ENCODE measurements around the gene MYCL. TPM values are rescaled to one million over a fixed set of nuclear protein-coding genes. Genes with fewer than 3 reads are reported as not detected.

MYCL gene
- total and polyA plus RNA-seq, 2 of the 4 experiments (the other 2 are of a cell fraction): 0.72 to 0.87 TPM

GRCh38 chr1:39925721-39926342, 24.1 kb upstream of the MYCL start:
- Histone ChIP-seq H4K91ac (ENCODE audit: insufficient read depth, low read depth, low read length) (no peak overlapping the region), H4K5ac (ENCODE audit: low read depth, low read length) (no peak overlapping the region), H3K79me1 (ENCODE audit: low read depth in 1 of 2, low read length in 2 of 2) (no peaks in the 10 kb centered on the region), H3K9me3 (ENCODE audit: control insufficient read depth, insufficient read depth, low read length) (no peaks in the 10 kb centered on the region), H2BK20ac (ENCODE audit: low read depth, low read length) (no peak overlapping the region), H3K4ac (ENCODE audit: low read depth, low read length) (no peak overlapping the region), H2BK15ac (ENCODE audit: low read depth, low read length) (no peak overlapping the region), H3K27me3 (ENCODE audit: control insufficient read depth, insufficient read depth, low read length) (peaks cover 23% of the 10 kb centered on the region), H3K4me1 (ENCODE audit: control insufficient read depth, insufficient read depth, low read length) (peaks cover 3% of the 10 kb centered on the region; the same call in 1 of the 2 replicates), H3K18ac (ENCODE audit: low read depth, low read length) (no peak overlapping the region), H3K23ac (ENCODE audit: low read depth, low read length) (no peak overlapping the region), H3K56ac (ENCODE audit: extremely low read depth, insufficient read depth, low read length) (no peak overlapping the region), H4K8ac (ENCODE audit: low read depth in 2 of 2, low read length in 2 of 2) (no peak overlapping the region), H3K4me3 (ENCODE audit: insufficient read depth, low read depth, low read length) (no peak overlapping the region), H3K9me1 (ENCODE audit: insufficient read depth, low read length) (peaks cover 4% of the 10 kb centered on the region; the same call in 1 of the 2 replicates), H2AFZ (replicated peaks; ENCODE audit: low read length, poor library complexity) (peak overlapping the region; percentile 66), H3K36me3 (ENCODE audit: control insufficient read depth, insufficient read depth, low read length) (no peaks in the 10 kb centered on the region), H4K20me1 (ENCODE audit: insufficient read depth, low read length) (no peaks in the 10 kb centered on the region), H2AK5ac (ENCODE audit: low read depth, low read length) (no peak overlapping the region), H3K27ac (ENCODE audit: insufficient read depth, low read length) (no peak overlapping the region), H2AK9ac (replicated peaks; ENCODE audit: low read depth, low read length, poor library complexity) (no peak overlapping the region), H2BK5ac (ENCODE audit: low read depth, low read length, poor library complexity, severe bottlenecking) (no peak overlapping the region), H3K14ac (replicated peaks; ENCODE audit: low read depth, low read length) (no peak overlapping the region), H3K9ac (ENCODE audit: low read depth, low read length) (no peak overlapping the region), H2BK120ac (ENCODE audit: low read depth, low read length) (no peak overlapping the region), H3K4me2 (ENCODE audit: low read depth, low read length) (no peak overlapping the region)
- intact Hi-C loops (cut with micrococcal nuclease): no loop called here
- ATAC-seq (ENCODE audit: low read depth): no peak
- in situ Hi-C loops (cut with MboI; ENCODE audit: low sequenced_read_pairs): no loop called here
- DNase-seq: peak; percentile 35
- no peak for TF ChIP-seq RAD21 (IDR thresholded peaks at IDR 0.05; ENCODE audit: low read length)
- 0 out of 2 replicates have a peak, but pooled peaks have one; percentile 29 for TF ChIP-seq MAZ (IDR thresholded peaks at IDR 0.05; ENCODE audit: borderline replicate concordance, low read depth, low read length)
- POLR2A ChIA-PET (ENCODE audit: unreplicated experiment): no interaction called here
- BruUV-seq (replicated peaks): no TSS peak
- WGBS, 2 experiments (ENCODE audit: extremely low coverage in 2 of 2, insufficient read length in 1 of 2): 75% methylated on average over 1 of the region's 2 CpGs; no CpG with 5 or more reads in 1 of the 2 experiments
- CTCF ChIA-PET: no interaction called here
- dilution Hi-C loops (cut with HindIII; ENCODE audit: low sequenced_read_pairs, unreplicated experiment): no loop called here

Measured in IMR-90 (cell line).